Stimulated activated CD8-positive, alpha-beta memory T cell treated with anti-CD3 and anti-CD28 coated beads, Interleukin-4, amount 100 ng/mL, for 4 hours (primary cell): ENCODE data around the gene KHDC3L.
"Not testable (repeated sequence)": the region's sequence is repeated elsewhere in the genome, so short reads cannot be mapped to it uniquely, and the experiment has no call there.

Experiments
- DNase-seq, 2 donors: peaks; one replicate each; pipeline ENCODE4 v3.0.0-alpha.2; 2020; ENCODE audit warnings: low read depth in 2 of 2, low spot score in 1 of 2

KHDC3L gene

DNA sequence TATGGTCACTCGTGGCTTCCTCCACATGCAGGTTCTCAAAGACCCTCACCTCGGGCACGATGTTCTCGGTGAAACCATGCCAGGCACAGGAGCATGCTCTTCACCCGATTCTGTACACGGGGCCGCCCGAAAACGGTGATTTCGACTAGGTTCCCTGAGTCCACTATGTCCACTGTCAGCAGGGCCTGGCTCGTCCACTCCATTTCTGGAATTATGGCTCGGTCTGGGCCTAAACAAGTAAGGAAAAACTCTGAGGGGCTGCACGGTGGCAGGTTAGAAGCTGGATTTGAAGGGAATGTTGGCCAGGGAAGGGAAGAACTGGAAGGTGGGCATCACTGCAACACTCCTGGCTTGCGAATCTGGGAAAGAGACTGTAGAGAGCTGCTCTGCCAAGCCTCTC is 6.7 kb downstream of the KHDC3L start:
- DNase-seq: no peak

DNA sequence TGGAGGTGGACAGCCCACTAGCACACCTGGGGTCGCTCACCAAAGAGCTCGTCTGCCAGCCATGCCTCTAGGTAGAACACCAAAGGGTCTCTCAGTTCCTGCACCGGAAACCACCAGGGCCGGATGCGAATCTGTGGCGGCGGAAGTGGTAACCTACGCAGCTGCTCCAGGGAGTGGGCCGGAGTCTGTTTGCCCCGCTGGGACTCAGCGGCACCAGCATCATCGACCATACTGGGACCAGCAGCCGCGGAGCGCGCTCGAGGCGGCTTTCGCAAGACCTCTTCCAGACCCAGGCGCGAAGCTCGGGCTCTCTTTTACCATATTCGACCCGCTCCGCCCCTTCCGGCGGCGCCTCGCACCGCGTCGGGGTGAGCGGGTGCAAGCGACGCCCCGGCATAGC is 7.1 kb downstream of the KHDC3L start, which contains the start of gene OOEP:
Gene OOEP (minus strand): TSS at position 335 of the 400 bp plus-strand sequence. CDS start 105 bp downstream, at position 230.
- DNase-seq: no peak

DNA sequence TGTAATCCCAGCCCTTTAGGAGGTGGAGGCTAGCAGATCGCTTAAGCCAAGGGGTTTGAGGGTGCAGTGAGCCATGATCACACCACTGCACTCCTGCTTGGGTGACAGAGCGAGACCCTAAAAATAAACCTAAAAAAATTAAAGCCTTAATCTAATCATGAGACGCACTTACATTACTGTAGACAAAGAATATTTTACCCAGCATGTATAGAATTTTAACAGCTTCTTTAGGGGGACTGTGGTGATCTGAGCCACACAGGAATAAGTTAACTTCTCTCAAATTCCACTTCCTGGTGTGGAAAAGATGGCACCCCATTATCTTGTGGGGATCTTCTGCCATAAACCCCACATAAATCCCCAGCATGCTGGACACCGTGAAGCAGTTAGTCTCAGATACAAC is 9.5 kb downstream of the KHDC3L start:
- no peak for DNase-seq

DNA sequence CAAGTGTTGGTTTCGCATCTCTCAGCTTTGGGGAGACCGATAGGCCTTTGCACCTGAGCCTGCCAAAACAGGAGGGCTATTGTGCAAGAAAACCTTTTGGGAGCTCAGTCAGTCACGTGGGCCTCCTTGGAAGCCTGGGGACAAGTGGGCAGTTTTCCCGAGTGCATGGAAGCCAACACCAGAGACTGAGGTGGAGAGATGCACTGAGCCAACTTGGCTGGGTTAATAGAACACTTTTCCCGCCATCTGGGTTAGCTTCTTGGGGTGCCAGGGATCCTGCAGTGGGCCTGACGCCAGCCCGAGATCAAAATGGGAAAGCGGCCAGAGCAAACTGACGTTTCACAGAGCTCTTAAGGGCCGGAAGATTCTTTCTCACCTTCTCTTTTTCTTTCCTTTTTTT is 10.1 kb downstream of the KHDC3L start:
- no peak for DNase-seq

DNA sequence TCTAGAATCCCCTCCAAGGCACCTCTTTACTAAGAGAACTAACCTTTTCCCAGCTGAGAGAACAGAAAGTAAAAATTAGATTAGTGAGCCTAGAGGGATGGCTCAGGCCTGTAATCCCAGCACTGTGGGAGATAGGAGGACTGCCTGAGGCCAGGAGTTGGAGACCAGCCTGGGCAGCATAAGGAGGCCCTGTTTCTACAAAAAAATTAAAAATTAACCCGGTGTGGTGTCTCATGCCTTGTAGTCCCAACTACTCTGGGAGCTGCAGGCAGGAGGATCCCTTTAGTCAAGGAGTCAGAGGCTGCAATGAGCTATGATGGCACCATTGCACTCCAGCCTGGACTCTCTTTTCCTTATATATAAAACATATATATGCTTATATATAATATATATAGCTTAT is 12.8 kb downstream of the KHDC3L start:
- no peak for DNase-seq

DNA sequence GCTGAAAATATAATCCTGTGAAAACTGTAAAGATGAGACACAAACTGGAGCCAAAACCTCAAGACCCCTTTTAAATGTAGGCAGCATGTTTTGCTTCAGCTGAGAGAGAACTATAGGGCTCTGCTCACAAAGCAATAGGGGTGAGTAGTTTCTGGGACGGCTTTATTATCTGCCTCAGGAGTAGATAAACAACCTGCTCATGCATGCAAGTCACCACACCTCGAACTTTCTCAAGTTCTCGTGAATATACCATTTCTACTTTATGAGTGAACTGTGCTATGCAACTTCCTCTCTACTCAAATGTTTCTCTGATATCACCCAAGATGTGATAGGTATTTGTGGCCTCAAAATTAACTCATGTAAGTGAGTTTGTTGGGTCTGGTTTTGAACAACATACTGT is 14.8 kb downstream of the KHDC3L start:
- no peak for DNase-seq

DNA sequence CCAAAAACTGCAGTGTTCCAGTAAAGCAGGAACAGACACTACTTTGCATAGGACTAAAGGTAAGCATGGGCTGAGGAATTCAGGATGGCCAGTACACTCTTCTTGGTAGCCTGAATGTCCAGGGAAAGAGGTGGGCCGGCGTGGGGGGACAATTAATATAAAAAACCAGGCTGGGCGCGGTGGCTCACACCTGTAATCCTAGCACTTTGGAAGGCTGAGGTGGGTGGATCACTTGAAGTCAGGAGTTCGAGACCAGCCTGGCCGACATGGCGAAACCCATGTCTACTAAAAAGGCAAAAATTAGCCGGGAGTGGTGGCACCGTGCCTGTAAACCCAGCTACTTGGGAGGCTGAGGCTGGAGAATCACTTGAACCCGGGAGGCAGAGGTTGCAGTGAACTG is 19.1 kb downstream of the KHDC3L start:
- not testable (repeated sequence) for DNase-seq

DNA sequence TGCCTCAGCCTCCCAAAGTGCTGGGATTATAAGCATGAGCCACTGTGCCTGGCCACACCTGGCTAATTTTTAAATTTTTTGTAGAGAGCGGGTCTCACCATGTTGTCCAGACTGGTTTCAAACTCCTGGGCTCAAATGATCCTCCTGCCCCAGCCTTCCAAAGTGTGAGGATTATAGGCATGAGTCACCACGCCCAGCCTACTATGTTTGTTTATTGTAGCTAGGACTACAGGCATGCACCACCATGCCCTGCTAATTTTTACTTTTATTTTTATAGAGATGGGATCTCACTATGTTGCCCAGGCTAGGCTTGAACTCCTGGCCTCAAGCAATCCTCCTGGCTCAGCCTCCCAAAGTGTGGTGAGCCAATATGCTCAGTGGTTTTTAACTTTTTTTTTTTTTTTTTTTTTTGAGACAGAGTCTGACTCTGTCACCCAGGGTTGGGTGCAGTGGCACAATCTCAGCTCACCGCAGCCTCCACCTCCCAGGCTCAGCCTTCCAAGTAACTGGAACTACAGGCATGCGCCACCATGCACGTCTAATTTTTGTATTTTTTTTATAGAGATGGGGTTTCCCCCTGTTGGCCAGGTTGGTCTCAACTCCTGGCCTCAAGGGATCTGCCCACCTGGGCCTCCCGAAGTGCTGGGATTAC is 20.1 kb downstream of the KHDC3L start:
- no peak for DNase-seq

DNA sequence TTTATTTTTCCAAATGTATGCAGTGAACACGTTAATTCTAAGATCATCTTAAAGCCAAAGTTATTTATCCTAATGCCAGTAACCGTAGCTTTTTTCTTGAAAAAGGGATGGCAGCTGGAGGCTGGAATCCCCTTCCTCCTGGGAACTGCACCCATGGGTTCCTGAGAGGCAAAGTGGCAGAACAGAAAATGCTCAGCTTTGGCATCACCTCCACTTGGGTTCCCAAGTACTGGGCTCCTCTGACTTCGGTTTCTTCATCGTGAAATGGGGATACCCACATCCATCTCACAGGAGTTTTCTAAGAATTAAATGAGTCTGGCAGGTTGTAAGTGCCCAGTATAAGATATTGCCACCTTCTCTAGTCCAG is 26.0 kb downstream of the KHDC3L start:
- no peak for DNase-seq

DNA sequence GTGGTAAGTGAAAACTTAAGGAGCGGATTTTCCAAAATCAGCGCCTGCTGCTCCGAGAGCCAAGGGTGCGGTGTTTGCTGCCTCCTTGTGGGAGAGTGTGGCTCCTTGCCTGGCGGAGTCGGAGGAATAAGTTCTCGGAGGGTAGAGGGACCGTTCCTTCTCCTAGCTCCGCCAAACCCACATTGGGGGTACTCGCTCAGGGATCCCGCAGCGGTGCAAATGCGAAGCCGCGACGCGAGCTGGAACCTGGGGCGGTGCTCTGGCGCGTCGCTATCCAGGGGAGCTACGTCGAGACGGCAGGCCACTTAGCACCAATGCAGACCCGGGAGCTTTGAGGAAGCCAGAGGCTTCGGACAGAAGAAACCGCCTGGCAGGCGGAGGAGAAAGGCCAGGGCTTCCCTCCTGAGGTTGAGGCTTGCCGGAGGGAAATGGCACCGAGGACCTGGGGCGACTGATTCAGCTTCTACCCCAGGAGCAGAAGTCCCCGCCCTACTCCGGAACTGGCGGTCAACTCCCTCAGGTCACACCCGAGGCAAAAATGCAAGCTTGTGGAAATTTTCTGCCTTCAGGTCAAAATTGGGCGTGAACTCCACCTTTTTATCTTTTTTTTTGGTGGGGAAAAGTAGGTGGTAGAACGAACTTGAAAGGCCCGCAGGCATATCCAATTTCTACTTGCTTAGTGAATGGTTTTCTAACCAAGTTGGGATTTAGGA is 26.5 kb downstream of the KHDC3L start:
- DNase-seq: peak; percentile 22 to 30

DNA sequence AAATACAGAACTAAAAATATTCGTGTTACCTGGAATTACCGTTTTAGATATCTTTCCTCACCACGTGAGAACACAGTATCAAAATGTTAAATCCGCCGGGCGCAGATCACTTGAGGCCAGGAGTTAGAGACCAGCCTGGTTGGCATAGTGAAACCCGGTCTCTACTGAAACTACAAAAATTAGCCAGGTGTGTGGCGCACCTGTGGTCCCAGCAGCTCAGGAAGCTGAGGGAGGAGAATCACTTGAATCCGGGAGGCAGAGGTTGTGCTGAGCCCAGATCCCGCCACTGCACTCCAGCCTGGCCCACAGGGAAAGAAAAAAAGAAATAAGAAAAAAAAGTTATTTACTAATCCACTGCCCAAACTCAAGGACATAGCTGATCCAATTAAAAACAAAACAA is 27.4 kb downstream of the KHDC3L start:
- no peak for DNase-seq

DNA sequence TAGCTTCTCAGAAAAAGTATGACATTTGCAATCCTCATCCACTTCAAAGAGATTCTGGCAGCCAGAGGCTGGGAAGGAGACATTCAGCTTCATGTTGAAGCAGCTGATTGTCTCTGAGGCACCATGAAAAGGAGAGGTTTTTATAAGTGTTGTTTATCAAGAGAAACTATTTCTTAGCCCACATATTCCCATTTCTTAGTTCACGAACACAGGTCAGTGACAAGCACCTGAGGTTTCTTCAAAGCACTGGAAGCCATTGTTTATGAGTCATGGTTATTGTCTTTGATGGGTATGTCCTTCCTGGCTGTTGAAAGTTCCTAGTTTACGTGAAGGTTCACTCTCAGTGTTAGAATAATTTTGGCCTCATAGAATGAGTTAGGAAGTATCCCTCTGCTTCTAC is 29.2 kb downstream of the KHDC3L start:
- DNase-seq: no peak

DNA sequence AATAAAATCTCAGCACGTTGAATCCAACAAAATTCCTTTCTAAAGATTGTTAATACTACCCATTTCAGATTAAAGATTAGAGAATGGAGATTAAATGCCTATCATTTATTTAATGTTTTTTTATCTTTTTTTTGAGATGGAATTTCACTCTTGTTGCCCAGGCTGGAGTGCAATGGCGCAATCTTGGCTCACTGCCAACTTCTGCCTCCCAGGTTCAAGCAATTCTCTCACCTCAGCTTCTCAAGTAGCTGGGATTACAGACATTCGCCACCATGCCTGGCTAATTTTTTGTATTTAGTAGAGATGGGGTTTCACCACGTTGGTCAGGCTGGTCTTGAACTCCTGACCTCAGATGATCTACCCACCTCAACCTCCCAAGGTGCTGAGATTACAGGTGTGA is 29.7 kb downstream of the KHDC3L start:
- not testable (repeated sequence) for DNase-seq

DNA sequence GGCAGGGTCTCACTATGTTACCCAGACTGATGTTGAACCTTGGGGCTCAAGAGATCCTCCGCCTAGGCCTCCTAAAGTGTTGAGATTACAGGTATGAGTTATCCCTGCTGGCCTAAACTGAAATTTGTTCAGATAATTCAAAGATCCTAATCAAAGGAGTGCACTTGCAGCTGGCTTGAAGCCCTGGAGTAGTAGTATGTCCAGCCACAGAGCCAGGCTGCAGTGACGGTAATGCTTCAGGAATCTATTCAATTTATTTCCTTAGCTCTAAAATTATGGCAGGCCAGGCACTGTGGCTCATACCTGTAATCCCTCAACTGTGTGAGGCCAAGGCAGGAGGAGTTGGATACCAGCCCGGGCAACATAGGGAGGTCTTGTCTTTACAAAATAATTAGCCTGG is 30.8 kb downstream of the KHDC3L start:
- no peak for DNase-seq

DNA sequence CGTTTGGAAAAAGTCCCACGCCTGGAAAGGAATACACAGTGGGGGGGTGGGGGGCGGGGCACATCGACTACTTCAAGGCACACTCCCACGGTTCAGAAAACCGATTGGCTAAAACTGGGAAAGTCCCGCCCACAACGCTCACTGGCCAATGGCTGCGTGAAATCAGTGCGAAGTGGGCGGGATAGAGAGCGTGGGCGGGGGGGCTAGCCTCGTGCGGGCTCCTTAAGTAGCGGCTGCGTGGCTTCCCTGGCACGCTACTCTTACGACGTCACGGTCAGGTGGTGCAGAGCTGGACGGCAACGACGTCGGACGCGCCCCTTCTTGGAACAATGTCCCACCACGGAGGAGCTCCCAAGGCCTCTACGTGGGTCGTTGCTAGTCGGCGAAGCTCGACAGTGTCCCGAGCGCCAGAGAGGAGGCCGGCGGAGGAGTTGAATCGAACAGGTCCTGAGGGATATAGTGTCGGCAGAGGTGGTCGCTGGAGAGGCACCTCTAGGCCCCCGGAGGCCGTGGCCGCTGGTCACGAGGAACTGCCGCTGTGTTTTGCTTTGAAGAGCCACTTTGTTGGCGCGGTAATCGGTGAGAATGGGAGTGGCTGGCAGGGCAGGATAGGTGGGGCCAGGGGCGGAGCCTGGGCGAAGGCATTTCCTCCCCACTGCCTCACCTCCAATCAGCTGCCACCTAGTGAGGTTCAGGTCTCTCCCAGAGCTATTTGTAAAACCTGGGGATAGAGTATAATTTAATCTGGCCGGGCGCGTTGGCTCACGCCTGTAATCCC is 32.3 kb downstream of the KHDC3L start, which contains the start of gene DDX43:
Gene DDX43 (plus strand): TSS at position 252 of the 778 bp plus-strand sequence. CDS start 78 bp downstream, at position 330.
- DNase-seq: no peak

DNA sequence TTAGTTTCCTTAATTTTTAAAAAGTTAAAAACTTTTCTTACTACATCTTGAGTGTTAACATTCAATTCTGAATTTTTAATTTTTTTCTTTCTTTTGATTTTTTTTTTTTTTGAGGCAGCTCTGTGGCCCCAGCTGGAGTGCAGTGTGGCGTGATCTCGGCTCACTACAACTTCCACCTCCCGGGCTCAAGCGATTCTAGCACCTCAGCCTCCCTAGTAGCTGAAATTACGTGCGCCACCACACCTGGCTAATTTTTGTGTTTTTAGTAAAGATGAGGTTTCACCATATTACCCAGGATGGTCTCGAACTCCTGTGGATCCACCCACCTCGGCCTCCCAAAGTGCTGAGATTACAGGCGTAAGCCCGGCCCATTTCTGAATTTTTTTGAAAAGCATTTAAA is 33.4 kb downstream of the KHDC3L start:
- DNase-seq: no peak

DNA sequence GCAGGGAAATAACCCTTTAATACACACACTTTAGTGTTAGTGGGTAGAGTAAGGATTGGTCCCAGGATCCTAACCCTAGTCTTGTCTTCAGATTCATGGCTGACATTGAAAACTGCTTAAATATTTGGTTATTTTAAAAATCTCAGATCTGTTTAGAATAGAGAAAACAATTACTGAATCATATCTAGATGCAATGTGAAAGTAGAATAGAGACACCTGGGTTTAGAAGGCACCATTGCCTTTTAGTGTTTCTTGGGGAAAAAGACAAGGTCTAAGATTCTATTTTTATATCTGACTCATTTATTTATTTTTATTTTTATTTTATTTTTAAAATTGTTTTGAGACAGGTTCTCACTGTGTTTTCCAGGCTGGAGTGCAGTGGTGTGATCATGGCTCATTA is 38.2 kb downstream of the KHDC3L start:
- no peak for DNase-seq

DNA sequence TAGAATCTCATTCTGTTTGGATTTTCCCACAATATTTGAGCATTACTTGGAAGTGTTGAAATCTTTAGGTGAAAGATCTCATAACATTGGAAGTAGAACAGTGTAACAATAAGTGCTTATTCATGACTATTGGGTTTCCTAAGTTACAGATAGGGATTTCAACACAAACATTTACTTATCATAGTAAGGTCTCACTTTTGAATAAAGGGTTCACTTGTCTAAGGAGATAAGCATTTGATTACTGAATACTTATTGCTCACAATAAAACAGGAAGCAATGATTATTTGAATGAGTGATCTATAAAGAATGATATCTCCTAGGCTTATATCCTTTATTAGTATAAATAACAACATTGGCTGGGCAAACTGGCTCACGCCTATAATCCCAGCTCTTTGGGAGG is 46.9 kb downstream of the KHDC3L start:
- DNase-seq: no peak

DNA sequence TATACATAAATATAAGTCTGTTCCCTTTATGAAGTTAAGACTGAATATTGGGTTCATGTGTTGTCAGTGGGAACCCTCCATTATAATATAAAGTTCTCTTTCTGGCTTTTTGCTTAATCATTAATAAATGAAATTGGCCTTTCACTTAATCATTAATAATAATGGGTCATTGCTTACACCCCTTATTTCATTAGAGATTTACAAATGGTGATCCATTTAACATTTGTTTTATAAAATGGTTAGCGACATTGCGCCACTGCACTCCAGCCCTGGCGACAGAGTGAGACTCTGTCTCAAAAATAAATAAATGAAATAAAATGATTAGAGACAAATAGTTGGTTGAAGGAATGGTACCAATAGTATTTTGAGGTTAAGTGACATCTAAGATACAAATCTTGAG is 50.6 kb downstream of the KHDC3L start:
- DNase-seq: no peak
